ENCODE data around the gene TUBGCP4. TPM values are rescaled to one million over a fixed set of nuclear protein-coding genes. Genes with fewer than 3 reads are reported as not detected.

The TUBGCP4 gene
- total RNA-seq, 4 donors from 2014 or later: 11.8 to 17.5 (median 14.3) TPM

DNA sequence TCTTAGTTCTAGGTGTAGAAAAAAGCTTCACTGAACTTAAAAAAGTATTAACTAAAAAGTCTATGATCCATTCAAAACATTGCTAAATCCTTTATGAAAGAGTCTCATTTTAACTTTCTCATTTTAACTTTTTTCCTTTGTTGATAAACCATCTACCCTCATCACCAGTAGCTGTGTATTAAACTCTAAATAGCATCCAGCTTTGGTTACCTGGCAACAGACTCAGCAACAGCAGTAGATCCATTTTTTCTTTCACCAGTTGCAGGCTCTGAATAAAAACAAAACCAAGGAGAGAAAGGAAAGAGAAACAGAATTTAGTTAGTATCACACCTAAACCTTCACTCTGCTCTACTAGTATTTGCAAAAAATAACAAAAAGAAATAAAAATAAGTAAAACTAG lies 70.4 kb downstream of the TUBGCP4 start:
- Histone ChIP-seq H3K36me3 (peaks cover 0 to 39% (median 4%) of the 10 kb centered on the region in 3 donors), H3K9me3 (no peaks in the 10 kb centered on the region), H3K4me1 (peaks cover 0 to 9% (median 0%) of the 10 kb centered on the region in 4 donors), H3K27ac (peak overlapping the region in 2 of 4 donors; percentile 64 to 71), H3K4me3 (no peak overlapping the region), H3K27me3 (no peaks in the 10 kb centered on the region)
- DNase-seq (ENCODE audit: low spot score in 2 of 2): no peak
- TF ChIP-seq EP300 (IDR thresholded peaks at IDR 0.05) (no peak), POLR2A (IDR thresholded peaks at IDR 0.05) (no peak)
- TF ChIP-seq, protein P1, sequence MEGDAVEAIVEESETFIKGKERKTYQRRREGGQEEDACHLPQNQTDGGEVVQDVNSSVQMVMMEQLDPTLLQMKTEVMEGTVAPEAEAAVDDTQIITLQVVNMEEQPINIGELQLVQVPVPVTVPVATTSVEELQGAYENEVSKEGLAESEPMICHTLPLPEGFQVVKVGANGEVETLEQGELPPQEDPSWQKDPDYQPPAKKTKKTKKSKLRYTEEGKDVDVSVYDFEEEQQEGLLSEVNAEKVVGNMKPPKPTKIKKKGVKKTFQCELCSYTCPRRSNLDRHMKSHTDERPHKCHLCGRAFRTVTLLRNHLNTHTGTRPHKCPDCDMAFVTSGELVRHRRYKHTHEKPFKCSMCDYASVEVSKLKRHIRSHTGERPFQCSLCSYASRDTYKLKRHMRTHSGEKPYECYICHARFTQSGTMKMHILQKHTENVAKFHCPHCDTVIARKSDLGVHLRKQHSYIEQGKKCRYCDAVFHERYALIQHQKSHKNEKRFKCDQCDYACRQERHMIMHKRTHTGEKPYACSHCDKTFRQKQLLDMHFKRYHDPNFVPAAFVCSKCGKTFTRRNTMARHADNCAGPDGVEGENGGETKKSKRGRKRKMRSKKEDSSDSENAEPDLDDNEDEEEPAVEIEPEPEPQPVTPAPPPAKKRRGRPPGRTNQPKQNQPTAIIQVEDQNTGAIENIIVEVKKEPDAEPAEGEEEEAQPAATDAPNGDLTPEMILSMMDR (IDR thresholded peaks at IDR 0.05): no peak

DNA sequence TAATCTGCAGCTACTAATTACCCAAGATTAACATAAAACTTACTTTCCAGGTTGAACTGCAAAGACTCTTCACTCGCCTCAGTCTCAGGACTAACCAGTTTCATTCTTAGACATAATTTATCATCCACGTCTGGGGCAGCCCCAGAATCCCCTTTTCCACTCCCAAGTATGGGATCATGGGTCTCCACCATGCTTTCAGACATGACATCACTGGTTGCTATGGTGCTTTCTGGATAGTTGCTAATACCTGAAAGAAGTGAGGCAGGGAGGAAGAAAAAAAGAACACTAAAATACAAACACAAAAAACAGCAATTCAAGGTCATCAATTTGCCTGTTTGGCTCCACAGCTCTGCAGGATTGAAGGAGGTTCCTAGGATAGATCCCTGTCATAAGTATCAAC lies 75.4 kb downstream of the TUBGCP4 start:
- no peaks in the 10 kb centered on the region for H3K27me3 ChIP-seq
- H3K27ac ChIP-seq: no peak overlapping the region
- no peak for DNase-seq (ENCODE audit: low spot score in 2 of 2)
- H3K9me3 ChIP-seq: no peaks in the 10 kb centered on the region
- peaks cover 0 to 23% (median 0%) of the 10 kb centered on the region in 3 donors for H3K36me3 ChIP-seq
- TF ChIP-seq EP300 (IDR thresholded peaks at IDR 0.05) (no peak), POLR2A (IDR thresholded peaks at IDR 0.05) (no peak)
- TF ChIP-seq, protein P1 (IDR thresholded peaks at IDR 0.05): no peak
- 79 to 87% methylated on average over 2 of the region's 2 CpGs for WGBS, 2 donors
- H3K4me1 ChIP-seq: peaks cover 0 to under 1% (median 0%) of the 10 kb centered on the region in 4 donors
- no peak overlapping the region for H3K4me3 ChIP-seq

DNA sequence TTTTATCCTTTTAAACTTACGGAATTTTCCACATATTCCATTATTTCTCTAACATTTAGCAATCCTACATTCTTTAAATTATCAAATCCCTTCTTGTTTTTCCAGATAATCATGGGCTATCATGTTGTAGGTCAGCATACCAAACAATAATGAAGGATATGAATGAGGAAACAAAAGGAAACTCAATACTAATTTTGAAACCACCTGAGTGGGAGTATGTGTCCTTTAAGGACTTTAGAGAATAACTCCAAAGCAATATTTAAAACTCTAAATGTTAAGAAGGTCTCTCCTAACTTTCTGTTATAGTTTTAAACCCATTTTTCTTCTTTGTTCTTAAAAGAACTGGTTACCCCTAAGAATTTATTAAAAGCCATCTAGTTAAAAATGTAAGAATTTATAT lies 79.1 kb downstream of the TUBGCP4 start:
- Histone ChIP-seq H3K27ac (no peak overlapping the region), H3K27me3 (no peaks in the 10 kb centered on the region), H3K4me1 (no peaks in the 10 kb centered on the region), H3K9me3 (no peaks in the 10 kb centered on the region), H3K4me3 (no peak overlapping the region), H3K36me3 (peaks cover 0 to 44% (median 0%) of the 10 kb centered on the region in 3 donors)
- TF ChIP-seq, protein P1 (IDR thresholded peaks at IDR 0.05): no peak
- TF ChIP-seq EP300 (IDR thresholded peaks at IDR 0.05) (no peak), POLR2A (IDR thresholded peaks at IDR 0.05) (no peak)
- no peak for DNase-seq (ENCODE audit: low spot score in 2 of 2)
- WGBS, 2 donors: 80 to 88% methylated on average over 1 of the region's 1 CpG

Other genes starting within 250 kb of the TUBGCP4 start
- gene TMEM62, start 237.5 kb upstream of the TUBGCP4 start, total RNA-seq: 10 to 100 TPM; 19.5 to 49.8 (median 35.6) TPM
- 100 to 1,000 TPM in 2 of 4 donors, 10 to 100 TPM in 2; 59.4 to 171 (median 97.2) TPM for gene CCNDBP1, start 185.7 kb upstream of the TUBGCP4 start, total RNA-seq
- gene EPB42, start 150.1 kb upstream of the TUBGCP4 start, total RNA-seq: under 1 TPM in 2 of 4 donors, not detected in 2; 0.30 to 0.44 TPM
- gene TGM5, start 104.2 kb upstream of the TUBGCP4 start, total RNA-seq: not detected
- gene TGM7, start 68.8 kb upstream of the TUBGCP4 start, total RNA-seq: not detected
- gene LCMT2, start 40.5 kb upstream of the TUBGCP4 start, total RNA-seq: 10 to 100 TPM in 2 of 4 donors, 1 to 10 TPM in 2; 4.0 to 14.4 (median 9.8) TPM
- 10 to 100 TPM; 27.0 to 48.0 (median 31.6) TPM for gene ZSCAN29, start 58 bp upstream of the TUBGCP4 start, total RNA-seq
- 10 to 100 TPM; 37.6 to 47.4 (median 42.4) TPM for gene TP53BP1, start 122.1 kb downstream of the TUBGCP4 start, total RNA-seq
- gene MAP1A, start 146.5 kb downstream of the TUBGCP4 start, total RNA-seq: 10 to 100 TPM; 17.4 to 23.7 (median 21.3) TPM
- 10 to 100 TPM; 22.6 to 57.9 (median 40.4) TPM for gene PPIP5K1, start 219.1 kb downstream of the TUBGCP4 start, total RNA-seq
- not detected for gene CKMT1B, start 222.9 kb downstream of the TUBGCP4 start, total RNA-seq
- gene STRC, start 247.7 kb downstream of the TUBGCP4 start, total RNA-seq: 1 to 10 TPM in 3 of 4 donors, under 1 TPM in 1; 0.30 to 1.4 (median 1.2) TPM